ENCODE results near the gene STPG2. TPM values are rescaled to one million over a fixed set of nuclear protein-coding genes. Genes with fewer than 3 reads are reported as not detected.

STPG2 gene
- under 0.01 and 0.24 TPM in 2 replicates for total RNA-seq

GRCh38 chr4:98143001-98143899 is at the start of gene STPG2:
TSS of gene STPG2 (minus strand) at chr4:98143476.

Other genes with a start within 250 kb of the STPG2 start
- gene RAP1GDS1, start 117.9 kb upstream of the STPG2 start, total RNA-seq, result 64.6 and 87.2 TPM in 2 replicates